ENCODE measurements around the gene PRAC2.

DNA sequence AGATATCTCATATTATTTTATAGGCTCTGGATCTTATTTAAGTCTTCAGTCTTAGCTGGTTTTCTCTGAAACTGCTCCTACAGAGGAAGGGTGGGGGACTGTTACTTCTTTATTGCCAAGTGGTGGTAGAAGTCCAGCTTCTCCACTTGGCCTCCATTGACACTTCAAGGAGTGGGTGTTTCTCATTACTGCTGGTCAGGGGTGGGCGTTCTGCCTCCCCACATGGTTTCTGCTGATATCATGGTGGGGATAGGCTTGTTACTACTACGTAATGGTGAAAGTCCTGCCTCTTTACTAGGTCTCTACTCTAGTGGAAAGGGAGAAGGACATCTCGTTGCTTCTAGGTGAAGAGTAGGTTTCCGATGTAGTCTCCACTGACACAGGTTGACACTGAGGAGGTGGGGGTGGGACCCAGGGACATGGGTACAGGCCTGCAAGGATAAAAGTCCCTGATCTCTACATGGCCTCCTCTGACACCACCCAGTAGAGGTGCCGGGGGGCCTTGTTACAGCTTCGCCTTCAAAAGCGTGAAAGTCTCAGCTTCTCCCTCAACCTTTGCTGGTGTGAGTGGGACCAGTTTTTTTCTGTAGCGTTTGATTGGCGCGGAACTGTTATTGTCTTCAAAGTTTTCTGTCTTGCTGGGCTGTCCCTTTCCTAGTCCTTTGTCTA lies 21.0 kb upstream of the PRAC2 start:
- no peak for TF ChIP-seq NR2F1 (CRISPR knock-in tag; IDR thresholded peaks at IDR 0.05)
- no peak for TF ChIP-seq SCMH1 (CRISPR knock-in tag; IDR thresholded peaks at IDR 0.05; ENCODE audit: borderline replicate concordance)
- TF ChIP-seq IRX3 (CRISPR knock-in tag; IDR thresholded peaks at IDR 0.05; ENCODE audit: borderline replicate concordance, low read depth) = no peak
- no peak for TF ChIP-seq SIX1 (CRISPR knock-in tag; IDR thresholded peaks at IDR 0.05; ENCODE audit: borderline replicate concordance)
- TF ChIP-seq YY1 (IDR thresholded peaks at IDR 0.05; ENCODE audit: insufficient read depth, insufficient replicate concordance, low read depth, low read length) = no peak
- TF ChIP-seq ZNF317 (CRISPR knock-in tag; IDR thresholded peaks at IDR 0.05) = no peak
- TF ChIP-seq KAT7 (CRISPR knock-in tag; IDR thresholded peaks at IDR 0.05; ENCODE audit: borderline replicate concordance) = no peak
- TF ChIP-seq SP140L (CRISPR knock-in tag; IDR thresholded peaks at IDR 0.05; ENCODE audit: borderline replicate concordance) = no peak
- TF ChIP-seq ZFP36 (IDR thresholded peaks at IDR 0.05; ENCODE audit: borderline replicate concordance, low read depth, low read length, partially characterized antibody) = no peak
- no peak for TF ChIP-seq DNMT3B (CRISPR knock-in tag; conservative IDR thresholded peaks at IDR 0.05)
- TF ChIP-seq IRF2 (CRISPR knock-in tag; IDR thresholded peaks at IDR 0.05) = no peak
- TF ChIP-seq CTCF (CRISPR knock-in tag; IDR thresholded peaks at IDR 0.05) = no peak

Data from HepG2 (cell line).